GM12865 (cell line): Measurements from ENCODE around the gene DNHD1.

Experiments
- DNase-seq: peaks from one replicate; pipeline ENCODE4 v3.0.0; 2010; ENCODE audit warnings: low read depth
- H3K4me3 ChIP-seq: 2 replicates; pipeline ENCODE4 v1.5.1; 2011; ENCODE audit warnings: mild to moderate bottlenecking, low read depth, low read length, control low read depth
- CTCF ChIP-seq: IDR thresholded peaks from 2 replicates; pipeline ENCODE4 v1.5.1; 2011; ENCODE audit warnings: low read length, control low read depth, low read depth, inconsistent platforms; ENCODE audit not compliant: insufficient read depth; ENCODE audit errors: missing control alignments

DNHD1 gene

GRCh38 chr11:6456361-6457073 lies 40.6 kb upstream of the DNHD1 start:
- H3K4me3 ChIP-seq: no peak overlapping the region
- TF ChIP-seq CTCF: no peak
- no peak for DNase-seq

GRCh38 chr11:6457581-6458320 lies 39.3 kb upstream of the DNHD1 start:
- no peak for TF ChIP-seq CTCF
- no peak overlapping the region for H3K4me3 ChIP-seq
- DNase-seq: no peak

GRCh38 chr11:6458352-6459098 lies 38.6 kb upstream of the DNHD1 start:
- no peak for TF ChIP-seq CTCF
- H3K4me3 ChIP-seq: no peak overlapping the region
- no peak for DNase-seq

GRCh38 chr11:6459099-6459450 lies 38.0 kb upstream of the DNHD1 start:
- no peak overlapping the region for H3K4me3 ChIP-seq
- DNase-seq: no peak
- no peak for TF ChIP-seq CTCF

- DNase-seq: peak; percentile 76
- TF ChIP-seq CTCF: no peak
- no peak overlapping the region for H3K4me3 ChIP-seq
Measured at GRCh38 chr11:6468712-6469495, 28.2 kb upstream of the DNHD1 start.

GRCh38 chr11:6469599-6469998 lies 27.5 kb upstream of the DNHD1 start:
- DNase-seq: no peak
- H3K4me3 ChIP-seq: no peak overlapping the region
- TF ChIP-seq CTCF: no peak
